Renal cortical epithelial cell (primary cell): Measurements from ENCODE around the gene CDIP1. TPM values are rescaled to one million over a fixed set of nuclear protein-coding genes. Genes with fewer than 3 reads are reported as not detected.

ENCODE experiments used
- DNase-seq: peaks from one replicate; pipeline ENCODE4 v3.0.0-alpha.2; 2011; ENCODE audit warnings: low read depth
- total RNA-seq: library from RNA; depleted of rRNA; stranded (reverse); fragments of >200 nt; gene quantifications from 2 replicates; pipeline ENCODE4 v1.2.3, GENCODE V29; 2014

Gene CDIP1
- total RNA-seq, 1 donor from 2014 or later: 27.4 TPM

GRCh38 chr16:4514606-4515005 lies 24.0 kb downstream of the CDIP1 start:
- no peak for DNase-seq

- no peak for DNase-seq
Observed at GRCh38 chr16:4513881-4514280, 24.7 kb downstream of the CDIP1 start.

GRCh38 chr16:4513086-4513860 lies 25.3 kb downstream of the CDIP1 start:
- DNase-seq: no peak

DNA sequence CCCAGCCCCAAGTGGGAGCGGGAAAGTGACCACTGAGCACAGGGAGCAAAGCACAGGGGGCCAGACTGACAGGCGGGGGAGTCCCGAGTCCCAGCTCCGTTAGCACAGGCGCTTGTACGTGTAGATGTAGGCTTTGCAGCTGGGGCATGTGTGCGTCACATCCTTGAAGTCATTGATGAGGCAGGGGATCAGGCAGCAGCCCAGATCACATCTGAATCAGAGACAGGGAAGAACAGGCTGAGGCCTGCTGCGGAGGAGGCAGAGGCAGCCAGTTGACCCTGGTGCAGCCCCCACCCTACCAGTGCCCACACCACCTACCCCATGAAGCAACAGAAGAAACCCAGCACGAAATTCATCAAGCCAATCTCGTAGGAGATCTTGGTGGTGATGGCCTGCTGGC lies 26.1 kb downstream of the CDIP1 start:
- no peak for DNase-seq

DNA sequence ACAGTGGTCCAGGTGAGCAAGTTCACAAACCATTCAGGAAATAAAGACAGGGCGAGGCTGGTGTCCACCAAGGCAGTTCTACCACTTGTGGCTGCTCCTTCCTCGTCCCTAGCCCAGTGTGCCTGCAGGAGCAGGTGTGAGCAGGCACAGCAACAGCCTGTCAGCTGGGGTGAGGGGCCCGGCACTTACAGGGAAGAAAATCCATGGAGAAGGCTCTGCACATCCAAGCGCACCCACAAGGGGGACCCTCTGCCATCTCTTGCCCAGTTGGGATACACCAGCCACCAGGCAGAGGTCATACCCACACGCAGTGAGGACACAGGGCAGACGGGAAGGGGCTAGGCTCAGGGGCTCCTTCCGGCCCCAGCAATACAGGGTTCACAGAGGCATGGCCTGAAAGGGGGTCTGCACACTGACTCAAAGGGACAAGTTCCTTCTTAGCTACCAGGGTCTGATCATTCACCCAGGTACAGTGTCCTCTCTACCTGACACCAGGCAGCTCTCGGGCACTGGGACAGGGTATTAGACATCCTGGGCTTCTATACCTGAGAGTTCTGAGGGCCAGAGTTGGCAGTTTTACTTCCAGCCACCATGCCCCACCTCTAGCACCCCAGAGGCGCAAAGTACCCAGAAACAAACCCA lies 27.0 kb downstream of the CDIP1 start:
- DNase-seq: peak; percentile 46

DNA sequence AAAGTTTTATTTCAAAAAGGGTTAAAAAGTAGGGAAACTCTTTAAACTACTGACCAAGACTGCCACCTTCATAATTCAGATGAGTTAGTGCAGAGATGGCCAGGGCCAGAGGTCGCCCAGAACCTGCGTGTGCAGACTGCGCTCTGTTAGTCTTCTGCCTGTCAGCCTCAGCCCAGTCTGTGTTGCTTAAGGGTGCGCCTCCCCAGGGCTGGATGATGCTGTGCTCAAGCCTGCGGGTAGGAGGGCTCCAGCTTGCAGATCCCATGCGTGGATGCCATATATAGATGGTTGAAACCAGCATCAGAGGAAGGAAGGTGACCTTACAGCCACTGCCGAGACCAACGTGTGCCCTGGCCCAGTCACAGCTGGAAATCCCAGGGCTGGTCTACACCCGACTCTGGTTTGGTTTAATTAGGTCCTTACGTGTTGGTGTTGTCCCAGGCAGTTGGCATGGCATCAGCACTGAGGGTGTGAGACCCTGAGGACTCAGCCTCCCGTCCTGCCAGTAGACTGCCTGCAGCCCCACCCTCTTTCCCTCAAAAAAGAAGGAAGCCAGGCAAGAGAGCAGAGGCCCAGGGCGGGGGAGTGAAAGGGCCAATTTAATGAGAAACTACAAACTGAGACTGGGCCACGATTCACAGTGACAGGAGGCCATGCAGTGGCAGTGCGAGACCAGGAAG lies 27.7 kb downstream of the CDIP1 start:
- DNase-seq: no peak

DNA sequence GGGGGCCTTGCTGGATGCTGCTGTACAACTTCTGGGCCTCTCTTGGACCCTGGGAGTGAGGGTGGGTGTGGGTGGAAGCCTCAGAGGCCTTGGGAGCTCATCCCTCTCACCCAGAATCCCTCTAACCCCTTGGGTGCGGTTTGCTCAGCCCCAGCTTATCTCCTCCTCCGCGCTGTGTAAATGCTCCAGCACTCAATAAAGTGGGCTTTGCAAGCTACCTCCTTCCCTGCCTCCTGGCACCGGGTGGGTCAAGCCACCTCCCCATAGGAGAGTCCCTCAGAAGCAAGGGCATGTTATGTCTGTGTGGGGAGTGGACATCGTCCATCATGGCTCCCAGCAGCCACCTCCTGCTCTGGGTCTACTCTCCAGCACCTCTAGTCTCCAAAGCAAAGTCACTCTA lies 28.4 kb downstream of the CDIP1 start:
- no peak for DNase-seq

- DNase-seq: no peak
Observed at GRCh38 chr16:4509420-4509819, 29.2 kb downstream of the CDIP1 start.

- no peak for DNase-seq
Observed at GRCh38 chr16:4508806-4509205, 29.8 kb downstream of the CDIP1 start.

GRCh38 chr16:4507588-4508345 lies 30.8 kb downstream of the CDIP1 start:
- DNase-seq: no peak

- DNase-seq: peak; percentile 77
Observed at GRCh38 chr16:4506450-4506849, 32.1 kb downstream of the CDIP1 start.

DNA sequence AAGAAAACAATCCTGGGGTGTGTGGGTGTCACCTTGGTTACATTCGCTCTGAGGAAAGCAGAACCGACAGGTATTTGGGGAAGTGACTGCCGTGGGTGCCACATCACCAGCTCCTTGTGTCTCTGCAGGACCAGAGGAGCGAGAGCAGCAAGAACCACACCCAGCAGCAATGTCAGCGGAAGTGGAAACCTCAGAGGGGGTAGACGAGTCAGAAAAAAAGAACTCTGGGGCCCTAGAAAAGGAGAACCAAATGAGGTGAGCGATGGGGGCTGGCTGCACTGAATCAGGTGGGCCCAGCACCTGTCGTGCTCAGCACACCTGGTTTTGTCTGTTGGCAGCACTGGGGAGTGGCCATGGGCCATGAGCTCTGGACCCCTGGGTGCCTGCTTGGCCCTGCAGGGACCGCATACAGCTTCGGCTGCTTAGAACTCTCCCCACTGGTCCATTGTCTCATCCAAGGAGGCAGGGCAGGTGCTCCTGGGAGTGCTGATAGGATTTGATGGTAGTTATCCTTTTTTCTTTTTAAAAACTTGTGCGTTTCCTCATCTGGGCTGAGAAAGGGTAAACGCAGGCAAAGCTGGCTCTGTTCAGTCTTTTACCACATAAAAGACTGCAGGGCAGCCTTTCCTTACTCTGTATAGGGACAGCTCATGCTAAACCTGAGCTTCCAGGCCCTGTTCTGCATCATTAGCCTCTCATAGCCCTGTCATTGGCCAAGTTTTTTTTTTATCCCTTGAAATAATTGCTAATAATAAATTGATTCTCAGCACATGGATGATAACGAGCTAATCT lies 33.0 kb downstream of the CDIP1 start:
- no peak for DNase-seq

DNA sequence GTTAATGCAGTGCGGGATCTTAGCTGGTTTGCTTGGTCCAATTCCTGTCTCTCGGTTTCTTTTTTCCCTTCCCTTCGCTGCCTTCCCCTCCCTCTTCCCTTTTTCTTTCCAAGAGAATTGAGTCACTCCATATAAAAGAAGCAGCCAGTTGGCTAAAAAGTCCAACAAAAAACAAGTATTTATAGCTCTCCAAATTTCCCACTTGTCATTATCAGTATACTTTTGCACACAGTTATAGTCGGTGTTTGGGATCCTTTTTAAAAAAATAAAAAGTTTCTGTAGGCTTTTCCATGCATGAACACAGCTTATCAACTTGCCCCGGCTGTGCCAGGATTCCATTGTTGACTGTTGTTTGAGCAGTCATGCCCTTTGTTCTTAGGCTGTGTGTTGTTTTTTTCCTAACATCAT lies 37.5 kb downstream of the CDIP1 start:
- peak; percentile 33 for DNase-seq

GRCh38 chr16:4500272-4500671 lies 38.3 kb downstream of the CDIP1 start:
- peak; percentile 92 for DNase-seq

- DNase-seq: no peak
Observed at GRCh38 chr16:4499196-4499555, 39.4 kb downstream of the CDIP1 start.

GRCh38 chr16:4498546-4499195 lies 39.9 kb downstream of the CDIP1 start:
- DNase-seq: peak; percentile 86

GRCh38 chr16:4496305-4496704 lies 42.3 kb downstream of the CDIP1 start:
- peak; percentile 92 for DNase-seq

GRCh38 chr16:4495766-4496165 lies 42.8 kb downstream of the CDIP1 start:
- DNase-seq: peak; percentile 66

GRCh38 chr16:4494746-4495490 lies 43.7 kb downstream of the CDIP1 start:
- DNase-seq: peak; percentile 88

DNA sequence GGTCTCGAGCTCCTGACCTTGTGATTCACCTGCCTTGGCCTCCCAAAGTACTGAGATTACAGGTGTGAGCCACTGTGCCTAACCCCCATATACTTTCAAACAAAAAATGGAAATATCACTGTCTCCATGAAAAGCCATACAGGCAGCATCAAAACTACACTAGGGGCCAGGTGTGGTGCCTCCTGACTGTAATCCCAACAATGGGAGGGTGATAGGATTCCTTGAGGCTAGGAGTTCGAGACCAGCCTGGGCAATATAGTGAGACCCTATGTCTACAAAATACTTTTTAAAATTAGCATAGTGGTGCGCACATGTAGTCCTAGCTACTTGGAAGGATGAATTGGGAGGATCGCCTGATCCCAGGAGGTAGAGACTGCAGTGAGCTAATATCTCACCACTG lies 46.7 kb downstream of the CDIP1 start:
- DNase-seq: no peak
